Activated T-cell treated with anti-CD3 and anti-CD28 coated beads, Interleukin-2, amount 50 U/mL, for 1 hour (primary cell): Measurements from ENCODE around the gene RCBTB1.
"Not testable (repeated sequence)": the region's sequence is repeated elsewhere in the genome, so short reads cannot be mapped to it uniquely, and the experiment has no call there.

ENCODE experiments used
- DNase-seq: peaks from one replicate; pipeline ENCODE4 v3.0.0-alpha.2; 2020

Gene RCBTB1

GRCh38 chr13:49602615-49603014 is 17.3 kb upstream of the RCBTB1 start:
- not testable (repeated sequence) for DNase-seq

DNA sequence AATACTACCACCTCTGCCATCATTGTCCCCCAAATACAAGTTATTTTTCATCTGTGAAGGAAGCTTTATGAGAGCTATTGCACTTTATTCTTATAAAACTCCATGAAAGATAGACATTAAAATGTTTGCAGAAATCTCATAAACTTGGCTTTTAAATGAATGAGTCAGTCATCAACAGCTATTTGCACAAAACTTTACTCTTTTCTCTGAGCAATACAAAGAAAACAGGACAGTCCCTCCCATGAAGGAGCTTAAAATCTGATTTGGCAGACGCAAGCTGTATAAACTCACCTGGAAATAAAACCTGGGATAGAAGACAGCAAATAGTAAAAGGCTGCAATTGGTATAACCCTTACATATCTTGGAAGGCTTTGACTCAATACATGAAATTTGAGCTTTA is 16.6 kb upstream of the RCBTB1 start:
- no peak for DNase-seq

GRCh38 chr13:49597043-49597641 is 11.8 kb upstream of the RCBTB1 start:
- no peak for DNase-seq

DNA sequence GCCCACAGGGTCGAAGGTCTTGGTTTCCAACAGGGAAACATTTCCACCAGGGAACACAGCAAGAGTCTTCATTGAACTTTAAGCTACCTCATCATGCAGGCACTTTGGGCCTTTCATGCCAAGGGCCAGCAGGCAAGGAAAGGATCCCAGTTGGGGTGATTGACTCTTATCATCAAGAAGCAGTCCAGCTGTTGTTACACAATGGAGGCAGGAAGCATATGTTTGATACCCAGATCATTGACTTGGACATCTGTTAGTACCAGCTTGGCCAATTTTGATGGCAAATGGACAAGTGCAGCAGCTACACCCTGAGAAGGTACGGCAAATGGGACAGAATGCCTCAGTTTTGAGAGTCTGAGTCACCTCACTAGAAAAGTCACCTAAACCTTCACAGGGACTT is 10.9 kb upstream of the RCBTB1 start:
- no peak for DNase-seq

- DNase-seq = no peak
These were observed 9.2 kb upstream of the RCBTB1 start for GRCh38 chr13:49594576-49594975.

DNA sequence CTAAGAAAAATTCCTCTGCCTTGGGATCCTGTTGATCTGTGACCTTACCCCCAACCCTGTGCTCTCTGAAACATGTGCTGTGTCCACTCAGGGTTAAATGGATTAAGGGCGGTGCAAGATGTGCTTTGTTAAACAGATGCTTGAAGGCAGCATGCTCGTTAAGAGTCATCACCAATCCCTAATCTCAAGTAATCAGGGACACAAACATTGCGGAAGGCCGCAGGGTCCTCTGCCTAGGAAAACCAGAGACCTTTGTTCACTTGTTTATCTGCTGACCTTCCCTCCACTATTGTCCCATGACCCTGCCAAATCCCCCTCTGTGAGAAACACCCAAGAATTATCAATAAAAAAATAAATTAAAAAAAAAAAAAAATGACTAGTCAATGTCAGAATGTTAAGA is 8.5 kb upstream of the RCBTB1 start:
- DNase-seq = not testable (repeated sequence)

- not testable (repeated sequence) for DNase-seq
These were observed 5.4 kb upstream of the RCBTB1 start for GRCh38 chr13:49590714-49591113.

DNA sequence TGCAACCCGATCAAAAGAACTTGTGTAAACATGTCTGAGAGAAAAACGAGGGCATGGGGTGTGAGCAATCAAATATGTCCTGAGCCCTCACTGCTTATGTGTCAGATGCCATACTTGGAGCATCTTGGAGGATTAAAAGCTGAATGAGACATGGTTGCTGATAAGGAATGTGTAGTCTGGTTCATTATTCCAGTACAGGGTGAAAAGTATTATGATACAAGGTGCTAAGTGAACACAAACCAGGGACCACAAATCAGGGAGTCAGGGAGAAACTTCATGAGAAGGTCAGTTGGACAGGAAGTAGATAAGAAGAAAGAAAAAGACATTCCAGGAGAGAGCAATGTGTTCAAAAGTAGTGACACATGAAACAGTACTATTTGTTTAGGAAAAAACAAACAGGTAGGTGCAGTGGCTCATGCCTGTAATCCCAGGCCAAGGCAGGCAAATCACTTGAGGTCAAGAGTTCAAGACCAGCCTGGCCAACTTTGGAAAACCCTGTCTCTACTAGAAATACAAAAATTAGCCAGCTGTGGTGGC is 2.0 kb upstream of the RCBTB1 start:
- DNase-seq = no peak

DNA sequence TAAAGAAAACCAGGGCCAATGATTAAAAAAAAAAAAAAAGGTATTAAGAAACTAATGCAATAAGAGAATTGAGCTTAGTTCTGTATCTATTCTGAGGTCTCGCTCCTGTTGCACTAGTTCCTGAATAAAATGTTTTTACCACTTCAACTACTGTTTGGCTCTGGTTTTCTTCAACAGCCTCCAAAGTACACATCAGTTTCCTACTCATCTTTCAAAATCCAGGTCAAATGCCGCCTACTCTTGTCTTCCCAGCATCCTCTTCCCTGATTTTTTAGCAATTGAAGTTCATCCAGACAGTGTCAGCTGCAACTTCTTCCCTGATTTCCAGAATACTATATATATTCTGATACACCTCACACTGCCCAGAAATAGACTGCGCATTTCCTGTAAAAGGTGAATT is 1.4 kb upstream of the RCBTB1 start:
- no peak for DNase-seq

DNA sequence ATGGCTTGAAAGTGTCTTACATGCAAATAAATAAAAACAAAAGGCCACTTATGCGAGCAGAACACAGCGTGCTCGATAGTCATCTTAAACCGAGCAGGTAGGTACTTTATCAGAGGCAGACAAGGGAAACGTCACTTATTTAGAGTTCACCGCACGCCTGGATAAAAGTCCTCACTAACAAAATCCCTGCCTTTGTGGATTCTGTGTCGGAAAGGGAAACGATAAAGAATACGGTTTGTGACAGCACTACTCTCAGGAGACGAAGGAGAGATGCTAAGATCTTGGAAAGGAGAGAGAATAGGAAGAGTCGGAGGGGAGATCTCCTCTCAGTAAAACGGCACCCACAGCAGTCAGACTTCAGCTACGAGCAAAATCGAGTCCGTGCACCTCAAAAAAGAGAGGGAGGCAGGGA is 581 bp downstream of the RCBTB1 start:
- DNase-seq = no peak

GRCh38 chr13:49580980-49581680 is 4.2 kb downstream of the RCBTB1 start:
- DNase-seq = no peak

- DNase-seq = no peak
These were observed 5.9 kb downstream of the RCBTB1 start for GRCh38 chr13:49579501-49579900.

DNA sequence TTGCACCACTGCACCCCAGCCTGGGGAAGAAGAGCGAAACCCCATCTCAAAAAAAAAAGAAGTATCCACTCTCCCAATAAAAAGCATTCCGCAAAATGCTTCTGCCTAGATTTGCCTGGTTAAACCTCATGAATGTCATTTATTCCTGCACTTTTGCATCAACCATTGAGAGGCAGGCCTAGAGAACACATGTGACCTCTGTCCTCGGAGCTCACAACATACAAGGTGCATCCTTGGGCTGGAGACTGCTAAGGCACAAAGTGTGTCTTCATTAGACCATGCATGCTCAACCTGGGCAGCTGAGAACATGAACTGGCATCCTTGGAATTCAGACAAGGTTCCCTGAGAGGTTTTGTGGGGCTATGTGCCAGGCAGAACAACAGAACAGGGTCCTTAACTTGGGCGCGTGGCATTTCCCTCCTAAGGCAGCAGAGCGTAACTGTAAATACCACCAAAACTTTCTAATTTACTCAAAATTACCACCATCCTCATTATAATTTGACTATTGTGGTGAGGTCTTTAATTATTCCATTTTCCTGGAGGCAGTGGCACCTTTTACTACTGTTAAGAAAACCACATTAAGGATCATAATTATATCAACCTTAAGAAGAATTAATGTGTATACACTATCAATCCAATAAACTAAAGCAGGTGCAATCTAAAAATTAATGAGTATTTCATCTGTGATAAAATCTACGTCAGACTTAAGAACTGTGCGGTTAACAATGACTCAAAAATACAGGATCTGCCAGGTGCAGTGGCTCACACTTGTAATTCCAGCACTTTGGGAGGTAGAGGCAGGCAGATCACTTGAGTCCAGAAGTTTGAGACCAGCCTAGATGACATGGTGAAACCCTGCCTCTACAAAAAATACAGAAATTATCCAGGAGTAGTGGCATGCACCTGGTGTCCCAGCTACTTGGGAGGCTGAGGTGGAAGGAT is 13.8 kb downstream of the RCBTB1 start:
- DNase-seq = no peak

- no peak for DNase-seq
These were observed 15.2 kb downstream of the RCBTB1 start for GRCh38 chr13:49569993-49570689.

DNA sequence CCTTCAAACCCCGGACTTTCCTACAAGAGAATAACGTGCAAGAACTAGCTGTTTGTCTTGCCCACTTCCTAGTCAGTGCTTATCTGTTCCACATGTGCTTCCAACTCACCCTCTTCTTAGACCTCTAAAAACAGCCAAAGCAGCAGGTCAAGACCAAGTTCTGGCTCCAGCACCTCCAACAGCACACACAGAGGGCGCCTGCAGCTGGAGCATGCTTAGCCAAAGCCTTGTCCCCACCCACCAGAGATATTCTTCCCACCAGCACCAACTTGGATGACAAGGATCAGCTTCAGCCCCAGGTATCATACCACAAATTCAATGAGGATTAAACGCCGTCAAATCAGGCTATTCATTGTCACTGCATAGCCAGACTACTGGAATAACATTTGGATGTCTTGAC is 17.9 kb downstream of the RCBTB1 start:
- DNase-seq = no peak

GRCh38 chr13:49566461-49566860 is 18.9 kb downstream of the RCBTB1 start:
- DNase-seq = no peak

GRCh38 chr13:49565461-49565860 is 19.9 kb downstream of the RCBTB1 start:
- not testable (repeated sequence) for DNase-seq

GRCh38 chr13:49563516-49563915 is 21.8 kb downstream of the RCBTB1 start:
- no peak for DNase-seq

DNA sequence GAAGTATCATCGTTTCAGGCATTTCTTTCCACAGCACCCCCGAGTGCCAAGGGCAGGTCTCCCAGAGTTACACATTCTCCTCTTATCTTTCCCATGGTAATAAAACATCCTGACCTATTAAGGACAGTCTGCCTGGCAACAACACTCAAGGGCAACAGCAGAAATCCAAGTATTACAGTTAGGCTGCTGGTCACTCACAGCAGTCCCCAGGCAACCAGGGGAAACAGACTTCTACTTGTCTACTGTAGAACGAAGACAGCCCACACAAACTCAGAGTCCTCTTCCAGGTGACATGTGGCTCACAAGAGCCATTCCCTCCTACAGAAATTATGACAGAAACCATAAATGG is 24.3 kb downstream of the RCBTB1 start:
- DNase-seq = no peak

DNA sequence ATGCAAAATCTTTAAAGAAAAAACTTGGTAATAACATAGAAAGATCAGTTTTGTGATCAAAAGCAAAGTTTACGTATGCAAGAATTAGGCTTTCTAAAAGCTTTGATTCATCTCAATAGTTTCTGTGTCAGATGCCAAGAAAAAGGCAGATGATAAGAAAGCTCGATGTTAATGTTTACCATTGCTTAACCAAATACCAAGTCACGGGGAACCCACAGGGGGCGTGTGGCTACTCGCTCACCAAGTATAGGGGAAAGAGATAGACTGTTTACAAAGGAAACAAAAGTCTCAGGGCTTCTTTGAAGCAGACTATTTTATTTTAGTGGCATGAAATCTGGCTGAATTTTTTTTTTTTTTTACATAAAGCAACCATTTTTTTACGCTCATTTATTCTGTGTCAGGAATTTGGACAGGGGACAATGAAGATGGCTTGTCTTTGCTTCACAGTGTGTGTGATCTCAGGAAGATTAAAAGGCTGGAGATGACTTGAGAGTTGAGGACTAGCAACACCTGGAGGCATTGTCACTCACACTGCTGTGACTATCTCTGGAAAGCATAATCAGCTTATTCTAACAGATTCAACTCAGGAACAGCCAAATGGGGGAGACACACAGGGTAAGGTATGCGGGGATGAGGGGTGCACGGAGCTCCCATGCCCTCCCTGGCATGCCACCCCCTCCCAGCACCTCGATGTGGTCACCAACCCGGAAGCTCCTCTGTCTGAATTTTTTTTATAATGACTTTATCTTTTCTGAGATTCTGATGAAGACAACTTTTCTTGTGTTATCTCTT is 24.9 kb downstream of the RCBTB1 start:
- DNase-seq = no peak

- DNase-seq = no peak
These were observed 26.4 kb downstream of the RCBTB1 start for GRCh38 chr13:49559006-49559405.

GRCh38 chr13:49554387-49554786 is 31.0 kb downstream of the RCBTB1 start:
- DNase-seq = no peak
